CD4-positive, alpha-beta T cell treated with Interferon gamma for 1 hour (primary cell): ENCODE measurements around the gene GDF15.

ENCODE experiments used
- DNase-seq: peaks from one replicate; pipeline ENCODE4 v3.0.0-alpha.2; 2020

Gene GDF15

GRCh38 chr19:18432275-18433014, 46.5 kb downstream of the GDF15 start:
- DNase-seq, result no peak

- peak; percentile 65 for DNase-seq
Observed at GRCh38 chr19:18433015-18433691, 47.2 kb downstream of the GDF15 start.

GRCh38 chr19:18433735-18434398, 47.9 kb downstream of the GDF15 start:
- no peak for DNase-seq

GRCh38 chr19:18434411-18435175, 48.6 kb downstream of the GDF15 start:
- DNase-seq, result no peak

- no peak for DNase-seq
Observed at GRCh38 chr19:18435178-18435841, 49.4 kb downstream of the GDF15 start.

- no peak for DNase-seq
Observed at GRCh38 chr19:18435842-18436670, 50.1 kb downstream of the GDF15 start.

GRCh38 chr19:18436671-18437490, 50.9 kb downstream of the GDF15 start:
- DNase-seq, result peak; percentile 86

- peak; percentile 53 for DNase-seq
Observed at GRCh38 chr19:18437491-18438330, 51.8 kb downstream of the GDF15 start, which contains the start of gene ISYNA1. Gene ISYNA1 (minus strand): TSS chr19:18438133. CDS start chr19:18437979, 154 bp downstream.

- no peak for DNase-seq
Observed at GRCh38 chr19:18438331-18439024, 52.5 kb downstream of the GDF15 start.
